Liver (tissue), 9 donors: Measurements from ENCODE around the gene SDK2. TPM values are rescaled to one million over a fixed set of nuclear protein-coding genes. Genes with fewer than 3 reads are reported as not detected.

ENCODE experiments used
- DNase-seq: peaks from one replicate; pipeline ENCODE4 v3.0.0-alpha.2; 2017; ENCODE audit warnings: low spot score
- H3K27ac ChIP-seq, 2 donors: one replicate each; pipeline ENCODE4 v1.7.0; 2013; ENCODE audit warnings: inconsistent platforms in 2 of 2, low read length in 2 of 2, control low read depth in 1 of 2, low read depth in 1 of 2, mild to moderate bottlenecking in 1 of 2
- H3K27me3 ChIP-seq, 4 donors: one replicate each; pipeline versions ENCODE4 v1.6.1 to v1.7.0; 2013; ENCODE audit warnings: low read length in 3 of 4, inconsistent platforms in 1 of 4, mild to moderate bottlenecking in 1 of 4, moderate library complexity in 1 of 4; ENCODE audit not compliant: control insufficient read depth in 4 of 4, insufficient read depth in 4 of 4
- H3K36me3 ChIP-seq, 4 donors: one replicate each; pipeline versions ENCODE4 v1.6.1 to v1.7.0; 2013; ENCODE audit warnings: low read length in 3 of 4, mild to moderate bottlenecking in 3 of 4, low read depth in 1 of 4, moderate library complexity in 1 of 4; ENCODE audit not compliant: control insufficient read depth in 4 of 4, insufficient read depth in 3 of 4
- H3K4me1 ChIP-seq, 4 donors: one replicate each; pipeline versions ENCODE4 v1.6.1 to v1.7.0; 2013; ENCODE audit warnings: low read length in 3 of 4, mild to moderate bottlenecking in 3 of 4, moderate library complexity in 1 of 4; ENCODE audit not compliant: control insufficient read depth in 4 of 4, insufficient read depth in 4 of 4
- H3K4me3 ChIP-seq, 3 donors: one replicate each; pipeline versions ENCODE4 v1.6.1 to v1.7.0; 2013; ENCODE audit warnings: low read length in 3 of 3, control low read depth in 1 of 3, low read depth in 1 of 3, mild to moderate bottlenecking in 1 of 3
- H3K9ac ChIP-seq, 2 donors: one replicate each; pipeline ENCODE4 v1.7.0; 2013; ENCODE audit warnings: low read length in 2 of 2, mild to moderate bottlenecking in 2 of 2, moderate library complexity in 2 of 2, control low read depth in 1 of 2, low read depth in 1 of 2
- H3K9me3 ChIP-seq, 4 donors: one replicate each; pipeline versions ENCODE4 v1.6.1 to v1.7.0; 2013; ENCODE audit warnings: low read length in 3 of 4; ENCODE audit not compliant: control insufficient read depth in 4 of 4
- ATF3 ChIP-seq: IDR thresholded peaks from 2 replicates; pipeline ENCODE4 v1.6.1; 2016; ENCODE audit warnings: antibody characterized with exemption
- CTCF ChIP-seq: fragments of 150-350 bp; IDR thresholded peaks from 2 replicates; pipeline ENCODE4 v1.5.1; 2017; ENCODE audit warnings: improper control_type of control experiment, low read depth, low read length; ENCODE audit not compliant: missing input control
- EGR1 ChIP-seq, 2 donors: IDR thresholded peaks; 2 replicates each; pipeline ENCODE4 v1.6.1; 2016 to 2018; ENCODE audit warnings: antibody characterized with exemption in 2 of 2, low read depth in 2 of 2
- FOXA1 ChIP-seq: IDR thresholded peaks from 2 replicates; pipeline ENCODE4 v1.6.1; 2016; ENCODE audit warnings: antibody characterized with exemption
- FOXA2 ChIP-seq: IDR thresholded peaks from 2 replicates; pipeline ENCODE4 v1.6.1; 2016; ENCODE audit warnings: antibody characterized with exemption
- GABPA ChIP-seq, 2 donors: IDR thresholded peaks in 1 of 2; conservative IDR thresholded peaks in 1 of 2; 2 replicates each; pipeline ENCODE4 v1.6.1; 2016; ENCODE audit warnings: antibody characterized with exemption in 2 of 2, mild to moderate bottlenecking in 1 of 2, moderate library complexity in 1 of 2
- HNF4A ChIP-seq, 2 donors: conservative IDR thresholded peaks; 2 replicates each; pipeline ENCODE4 v1.6.1; 2016; ENCODE audit warnings: antibody characterized with exemption in 2 of 2, mild to moderate bottlenecking in 2 of 2
- HNF4G ChIP-seq: IDR thresholded peaks from 2 replicates; pipeline ENCODE4 v1.6.1; 2016; ENCODE audit warnings: antibody characterized with exemption
- JUND ChIP-seq, 2 donors: IDR thresholded peaks; 2 replicates each; pipeline ENCODE4 v1.6.1; 2016; ENCODE audit warnings: antibody characterized with exemption in 2 of 2
- MAX ChIP-seq: IDR thresholded peaks from 2 replicates; pipeline ENCODE4 v1.6.1; 2016; ENCODE audit warnings: antibody characterized with exemption
- NR2F2 ChIP-seq: IDR thresholded peaks from 2 replicates; pipeline ENCODE4 v1.6.1; 2016; ENCODE audit warnings: antibody characterized with exemption
- RAD21 ChIP-seq, 2 donors: IDR thresholded peaks; 2 replicates each; pipeline ENCODE4 v1.6.1; 2016; ENCODE audit warnings: antibody characterized with exemption in 2 of 2, mild to moderate bottlenecking in 2 of 2
- REST ChIP-seq: IDR thresholded peaks from 2 replicates; pipeline ENCODE4 v1.6.1; 2016; ENCODE audit warnings: antibody characterized with exemption, mild to moderate bottlenecking
- RXRA ChIP-seq, 2 donors: IDR thresholded peaks; 2 replicates each; pipeline ENCODE4 v1.6.1; 2017 to 2018; ENCODE audit warnings: antibody characterized with exemption in 2 of 2, mild to moderate bottlenecking in 1 of 2
- SP1 ChIP-seq: IDR thresholded peaks from 2 replicates; pipeline ENCODE4 v1.6.1; 2018; ENCODE audit warnings: antibody characterized with exemption, mild to moderate bottlenecking
- TAF1 ChIP-seq: conservative IDR thresholded peaks from 2 replicates; pipeline ENCODE4 v1.6.1; 2016; ENCODE audit warnings: antibody characterized with exemption, mild to moderate bottlenecking
- YY1 ChIP-seq: IDR thresholded peaks from 2 replicates; pipeline ENCODE4 v1.6.1; 2016; ENCODE audit warnings: antibody characterized with exemption, mild to moderate bottlenecking
- ZBTB33 ChIP-seq: IDR thresholded peaks from 2 replicates; pipeline ENCODE4 v1.6.1; 2016; ENCODE audit warnings: antibody characterized with exemption
- whole genome bisulfite sequencing: extraction: QIAGEN DNeasy Blood & Tissue Kit; methylation state at CpG from one replicate; pipeline ENCODE4 v1.1.7; 2013; 5-methylcytosine and 5-hydroxymethylcytosine counted together
- polyA plus RNA-seq, 2 donors: library from polyadenylated mRNA; stranded (reverse) in 1 of 2; unstranded in 1 of 2; fragments of 200-250 nt in 1 of 2; fragments of >200 nt in 1 of 2; fragmentation: Nextera tagmentation in 1 of 2; extraction: Ambion mirVana in 1 of 2; gene quantifications; one replicate each; pipeline versions ENCODE4 v1.2.1 to v1.2.3, GENCODE V29; 2013 to 2015
- total RNA-seq, 2 donors: library from RNA; depleted of rRNA; stranded (reverse); fragments of >200 nt; gene quantifications; one replicate each; pipeline ENCODE4 v1.2.3, GENCODE V29; 2014
- donor health status: healthy.
- donor health status: healthy.
- donor health status: healthy.
- donor health status: healthy.
- donor health status: healthy.

Gene SDK2
- total and polyA plus RNA-seq, 4 donors = 0.05 to 0.42 (median 0.10) TPM

GRCh38 chr17:73635101-73635817 is 9.0 kb downstream of the SDK2 start:
- Histone ChIP-seq H3K36me3 (no peaks in the 10 kb centered on the region), H3K9ac (no peak overlapping the region), H3K4me3 (no peak overlapping the region), H3K27me3 (peaks cover 0 to 5% (median 2%) of the 10 kb centered on the region in 4 donors), H3K4me1 (no peaks in the 10 kb centered on the region), H3K9me3 (no peaks in the 10 kb centered on the region), H3K27ac (no peak overlapping the region)
- DNase-seq = no peak
- WGBS = 88% methylated on average over 12 of the region's 12 CpGs
- TF ChIP-seq RAD21 (IDR thresholded peaks at IDR 0.05) (no peak), EGR1 (IDR thresholded peaks at IDR 0.05; ENCODE audit: low read depth in 2 of 2) (no peak), MAX (no peak), FOXA2 (no peak), TAF1 (no peak), RXRA (IDR thresholded peaks at IDR 0.05) (no peak), REST (no peak), ZBTB33 (no peak), NR2F2 (no peak), GABPA (IDR thresholded peaks at IDR 0.05 in 1 of 2, conservative IDR thresholded peaks at IDR 0.05 in 1 of 2) (no peak), HNF4G (no peak), YY1 (no peak), JUND (IDR thresholded peaks at IDR 0.05) (no peak), SP1 (no peak), ATF3 (no peak), HNF4A (conservative IDR thresholded peaks at IDR 0.05) (no peak), CTCF (no peak), FOXA1 (no peak)
